Gastrocnemius medialis (tissue), 4 donors: ENCODE results near the gene SLC34A2.

Experiments used
- CTCF ChIP-seq, 5 experiments: fragments of 450-650 bp in 3 of 5; fragments of 200-600 bp in 2 of 5; sonication (generic) in 2 of 5; IDR thresholded peaks in 4 of 5; conservative IDR thresholded peaks in 1 of 5; 1 replicate in 4 of 5; 2 replicates in 1 of 5; pipeline ENCODE4 v1.5.1; 2016 to 2019; ENCODE audit warnings: antibody characterized with exemption in 5 of 5, mild to moderate bottlenecking in 3 of 5, moderate library complexity in 3 of 5
- POLR2A ChIP-seq, 2 donors: fragments of 450-650 bp; IDR thresholded peaks; one replicate each; pipeline ENCODE4 v1.6.1; 2017; ENCODE audit warnings: antibody characterized with exemption in 2 of 2, mild to moderate bottlenecking in 2 of 2, moderate library complexity in 2 of 2

GRCh38 chr4:25697516-25697915 is 41.9 kb downstream of the SLC34A2 start:
- TF ChIP-seq CTCF (IDR thresholded peaks at IDR 0.05 in 4 of 5, conservative IDR thresholded peaks at IDR 0.05 in 1 of 5) (no peak), POLR2A (IDR thresholded peaks at IDR 0.05) (no peak)
